Large intestine (tissue), 3 donors: ENCODE measurements around the gene CD151. TPM values are rescaled to one million over a fixed set of nuclear protein-coding genes. Genes with fewer than 3 reads are reported as not detected.

Source experiments
- DNase-seq, 2 donors: peaks; one replicate each; pipeline versions ENCODE4 v3.0.0 to v3.0.0-alpha.2; 2013
- H3K27ac ChIP-seq: one replicate; pipeline ENCODE4 v1.5.1; 2013; ENCODE audit warnings: low read length
- H3K27me3 ChIP-seq: 2 replicates; pipeline ENCODE4 v1.6.1; 2013; ENCODE audit warnings: low read length; ENCODE audit not compliant: control insufficient read depth, insufficient read depth
- H3K36me3 ChIP-seq: 2 replicates; pipeline ENCODE4 v1.6.1; 2013; ENCODE audit warnings: low read length; ENCODE audit not compliant: control insufficient read depth, insufficient read depth
- H3K4me1 ChIP-seq: one replicate; pipeline ENCODE4 v1.6.1; 2013; ENCODE audit warnings: low read length; ENCODE audit not compliant: control insufficient read depth, insufficient read depth
- H3K4me3 ChIP-seq: one replicate; pipeline ENCODE4 v1.5.1; 2013; ENCODE audit warnings: low read length
- H3K9me3 ChIP-seq: one replicate; pipeline ENCODE4 v1.6.1; 2013; ENCODE audit warnings: mild to moderate bottlenecking, low read depth, low read length, moderate library complexity; ENCODE audit not compliant: control insufficient read depth
- WGBS: methylation state at CpG from one replicate; pipeline ENCODE4 v1.1.5; 2013; ENCODE audit warnings: low lambda C conversion rate; ENCODE audit not compliant: insufficient coverage; 5-methylcytosine and 5-hydroxymethylcytosine counted together
- polyA plus RNA-seq: library from polyadenylated mRNA; unstranded; fragments of 120-200 nt; gene quantifications from one replicate; pipeline ENCODE4 v1.2.1, GENCODE V29; 2013

The CD151 gene
- polyA plus RNA-seq, 1 donor = 317 TPM

GRCh38 chr11:876545-876944, 43.8 kb downstream of the CD151 start:
- H3K4me3 ChIP-seq = no peak overlapping the region
- no peak for DNase-seq
- H3K27me3 ChIP-seq = no peaks in the 10 kb centered on the region
- no peaks in the 10 kb centered on the region for H3K4me1 ChIP-seq
- no peaks in the 10 kb centered on the region for H3K9me3 ChIP-seq
- no CpG with 5 or more reads among the region's 12 CpGs for WGBS
- H3K36me3 ChIP-seq = peaks cover 18% of the 10 kb centered on the region
- H3K27ac ChIP-seq = no peak overlapping the region

GRCh38 chr11:877565-877964, 44.8 kb downstream of the CD151 start:
- no peak for DNase-seq
- H3K27me3 ChIP-seq = no peaks in the 10 kb centered on the region
- no CpG with 5 or more reads among the region's 11 CpGs for WGBS

GRCh38 chr11:880447-880846, 47.7 kb downstream of the CD151 start:
- Histone ChIP-seq H3K36me3 (peaks cover 29% of the 10 kb centered on the region), H3K27me3 (no peaks in the 10 kb centered on the region), H3K27ac (no peak overlapping the region), H3K4me3 (no peak overlapping the region), H3K9me3 (no peaks in the 10 kb centered on the region), H3K4me1 (no peaks in the 10 kb centered on the region)
- DNase-seq = no peak
- WGBS = 100% methylated on average over 1 of the region's 14 CpGs

More at GRCh38 chr11:877565-877964, 44.8 kb downstream of the CD151 start:
- no peak overlapping the region for H3K27ac ChIP-seq
- H3K4me1 ChIP-seq = no peaks in the 10 kb centered on the region
- H3K36me3 ChIP-seq = peaks cover 19% of the 10 kb centered on the region
- no peaks in the 10 kb centered on the region for H3K9me3 ChIP-seq
- no peak overlapping the region for H3K4me3 ChIP-seq

- Histone ChIP-seq H3K4me1 (no peaks in the 10 kb centered on the region), H3K27me3 (no peaks in the 10 kb centered on the region), H3K4me3 (no peak overlapping the region), H3K27ac (no peak overlapping the region), H3K9me3 (no peaks in the 10 kb centered on the region), H3K36me3 (peaks cover 40% of the 10 kb centered on the region)
- DNase-seq = no peak
- WGBS = no CpG with 5 or more reads among the region's 14 CpGs
These were observed 49.8 kb downstream of the CD151 start for GRCh38 chr11:882596-882995.

- Histone ChIP-seq H3K4me3 (no peak overlapping the region), H3K36me3 (peaks cover 45% of the 10 kb centered on the region), H3K27ac (no peak overlapping the region), H3K27me3 (no peaks in the 10 kb centered on the region), H3K9me3 (no peaks in the 10 kb centered on the region), H3K4me1 (no peaks in the 10 kb centered on the region)
- WGBS = no CpG with 5 or more reads among the region's 10 CpGs
- no peak for DNase-seq
These were observed 50.8 kb downstream of the CD151 start for GRCh38 chr11:883527-883926.

GRCh38 chr11:884578-885070, 51.9 kb downstream of the CD151 start:
- DNase-seq = no peak
- peaks cover 48% of the 10 kb centered on the region for H3K36me3 ChIP-seq
- H3K27me3 ChIP-seq = no peaks in the 10 kb centered on the region
- WGBS = no CpG with 5 or more reads among the region's 16 CpGs
- no peak overlapping the region for H3K27ac ChIP-seq
- H3K4me3 ChIP-seq = no peak overlapping the region
- H3K4me1 ChIP-seq = no peaks in the 10 kb centered on the region
- H3K9me3 ChIP-seq = no peaks in the 10 kb centered on the region

GRCh38 chr11:886568-886967, 53.8 kb downstream of the CD151 start:
- Histone ChIP-seq H3K36me3 (peaks cover 41% of the 10 kb centered on the region), H3K27ac (no peak overlapping the region), H3K27me3 (no peaks in the 10 kb centered on the region), H3K9me3 (peaks cover 3% of the 10 kb centered on the region), H3K4me3 (no peak overlapping the region), H3K4me1 (no peaks in the 10 kb centered on the region)
- no CpG with 5 or more reads among the region's 17 CpGs for WGBS
- no peak for DNase-seq

DNA sequence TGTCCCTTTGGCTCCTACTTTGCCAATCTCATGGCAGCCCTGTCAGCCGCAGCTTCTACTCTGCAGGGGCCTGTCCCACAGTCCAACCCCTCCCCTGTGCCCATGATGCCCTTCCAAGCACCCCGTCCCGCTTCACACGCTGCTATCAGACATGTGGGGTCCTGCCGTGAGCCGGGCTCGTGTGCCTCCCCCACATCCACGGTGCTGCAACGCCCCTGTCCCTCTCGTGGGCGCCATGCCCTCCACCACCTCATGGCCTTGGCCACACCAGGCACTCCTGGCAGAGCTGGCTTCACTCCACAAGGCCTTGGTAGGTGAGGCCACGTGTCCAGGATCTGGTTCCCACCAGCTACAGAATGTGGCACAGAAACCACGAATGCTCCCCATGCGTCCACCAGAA, 54.8 kb downstream of the CD151 start:
- no peak for DNase-seq
- Histone ChIP-seq H3K27me3 (no peaks in the 10 kb centered on the region), H3K27ac (no peak overlapping the region), H3K4me3 (no peak overlapping the region), H3K36me3 (peaks cover 40% of the 10 kb centered on the region), H3K4me1 (no peaks in the 10 kb centered on the region), H3K9me3 (peaks cover 3% of the 10 kb centered on the region)
- WGBS = no CpG with 5 or more reads among the region's 14 CpGs

Other genes with a start within 250 kb of the CD151 start
- 16.7 TPM for gene IRF7, start 217.0 kb upstream of the CD151 start, polyA plus RNA-seq
- gene CDHR5, start 208.0 kb upstream of the CD151 start, polyA plus RNA-seq = 763 TPM
- gene SCT, start 205.8 kb upstream of the CD151 start, polyA plus RNA-seq = 131 TPM
- gene DRD4, start 195.7 kb upstream of the CD151 start, polyA plus RNA-seq = 1.3 TPM
- gene DEAF1, start 137.7 kb upstream of the CD151 start, polyA plus RNA-seq = 24.1 TPM
- gene TMEM80, start 137.1 kb upstream of the CD151 start, polyA plus RNA-seq = 36.1 TPM
- gene EPS8L2, start 126.7 kb upstream of the CD151 start, polyA plus RNA-seq = 260 TPM
- gene TALDO1, start 85.5 kb upstream of the CD151 start, polyA plus RNA-seq = 92.4 TPM
- 58.1 TPM for gene GATD1, start 55.5 kb upstream of the CD151 start, polyA plus RNA-seq
- gene CEND1, start 42.9 kb upstream of the CD151 start, polyA plus RNA-seq = 2.0 TPM
- 14.6 TPM for gene SLC25A22, start 34.7 kb upstream of the CD151 start, polyA plus RNA-seq
- 15.1 TPM for gene PIDD1, start 27.7 kb upstream of the CD151 start, polyA plus RNA-seq
- 1,325 TPM for gene RPLP2, start 23.0 kb upstream of the CD151 start, polyA plus RNA-seq
- 98.0 TPM for gene PNPLA2, start 14.0 kb upstream of the CD151 start, polyA plus RNA-seq
- 34.4 TPM for gene CRACR2B, start 5.0 kb upstream of the CD151 start, polyA plus RNA-seq
- gene POLR2L, start 9.6 kb downstream of the CD151 start, polyA plus RNA-seq = 87.5 TPM
- 27.8 TPM for gene TSPAN4, start 9.9 kb downstream of the CD151 start, polyA plus RNA-seq
- gene CHID1, start 77.9 kb downstream of the CD151 start, polyA plus RNA-seq = 82.9 TPM
- 79.6 TPM for gene AP2A2, start 92.9 kb downstream of the CD151 start, polyA plus RNA-seq
- 0.15 TPM for gene MUC6, start 203.8 kb downstream of the CD151 start, polyA plus RNA-seq
- 94.8 TPM for gene MUC2, start 241.9 kb downstream of the CD151 start, polyA plus RNA-seq